Vagina (tissue), 2 donors: ENCODE results near the gene GNG8.

Source experiments
- POLR2A ChIP-seq, 2 donors: fragments of 450-650 bp; IDR thresholded peaks; one replicate each; pipeline ENCODE4 v1.6.1; 2017; ENCODE audit warnings: antibody characterized with exemption in 2 of 2, mild to moderate bottlenecking in 2 of 2, moderate library complexity in 2 of 2
- POLR2AphosphoS5 ChIP-seq, 2 donors: sonication (generic); formaldehyde crosslinking; IDR thresholded peaks; one replicate each; pipeline ENCODE4 v1.9.0; 2017; ENCODE audit warnings: antibody characterized with exemption in 2 of 2, mild to moderate bottlenecking in 2 of 2, low read depth in 1 of 2; ENCODE audit not compliant: insufficient read depth in 1 of 2
- TF ChIP-seq, protein P1 (sequence below), 3 experiments: fragments of 450-650 bp in 2 of 3; fragments of 200-600 bp in 1 of 3; sonication (generic) in 1 of 3; IDR thresholded peaks; one replicate each; pipeline ENCODE4 v1.5.1; 2017 to 2019; ENCODE audit warnings: antibody characterized with exemption in 3 of 3, mild to moderate bottlenecking in 2 of 3, moderate library complexity in 2 of 3

GRCh38 chr19:46629546-46630025, 6.4 kb downstream of the GNG8 start:
- TF ChIP-seq, protein P1, sequence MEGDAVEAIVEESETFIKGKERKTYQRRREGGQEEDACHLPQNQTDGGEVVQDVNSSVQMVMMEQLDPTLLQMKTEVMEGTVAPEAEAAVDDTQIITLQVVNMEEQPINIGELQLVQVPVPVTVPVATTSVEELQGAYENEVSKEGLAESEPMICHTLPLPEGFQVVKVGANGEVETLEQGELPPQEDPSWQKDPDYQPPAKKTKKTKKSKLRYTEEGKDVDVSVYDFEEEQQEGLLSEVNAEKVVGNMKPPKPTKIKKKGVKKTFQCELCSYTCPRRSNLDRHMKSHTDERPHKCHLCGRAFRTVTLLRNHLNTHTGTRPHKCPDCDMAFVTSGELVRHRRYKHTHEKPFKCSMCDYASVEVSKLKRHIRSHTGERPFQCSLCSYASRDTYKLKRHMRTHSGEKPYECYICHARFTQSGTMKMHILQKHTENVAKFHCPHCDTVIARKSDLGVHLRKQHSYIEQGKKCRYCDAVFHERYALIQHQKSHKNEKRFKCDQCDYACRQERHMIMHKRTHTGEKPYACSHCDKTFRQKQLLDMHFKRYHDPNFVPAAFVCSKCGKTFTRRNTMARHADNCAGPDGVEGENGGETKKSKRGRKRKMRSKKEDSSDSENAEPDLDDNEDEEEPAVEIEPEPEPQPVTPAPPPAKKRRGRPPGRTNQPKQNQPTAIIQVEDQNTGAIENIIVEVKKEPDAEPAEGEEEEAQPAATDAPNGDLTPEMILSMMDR (IDR thresholded peaks at IDR 0.05), result no peak
- TF ChIP-seq POLR2A (IDR thresholded peaks at IDR 0.05) (no peak), POLR2AphosphoS5 (IDR thresholded peaks at IDR 0.05; ENCODE audit: insufficient read depth in 1 of 2, low read depth in 1 of 2) (no peak)
